Esophagus muscularis mucosa (tissue), 2 donors: ENCODE data around the gene GRID1.

Experiments
- EP300 ChIP-seq: sonication (generic); formaldehyde crosslinking; IDR thresholded peaks from one replicate; pipeline ENCODE4 v1.6.1; 2017; ENCODE audit warnings: antibody characterized with exemption
- POLR2A ChIP-seq: fragments of 450-650 bp; IDR thresholded peaks from one replicate; pipeline ENCODE4 v1.6.1; 2017; ENCODE audit warnings: antibody characterized with exemption, moderate library complexity, mild to moderate bottlenecking, low read depth

- TF ChIP-seq POLR2A (no peak), EP300 (no peak)
Observed at GRCh38 chr10:86144301-86144700, 222.3 kb downstream of the GRID1 start.
